NCI-H128 (cell line): ENCODE data around the gene SCP2.

Source experiments
- DNase-seq: peaks from one replicate; lab custom pipeline; 2025; ENCODE audit not compliant: unreplicated experiment; lab: John Stamatoyannopoulos, UW

Gene SCP2

GRCh38 chr1:52927212-52928014, at the start of gene SCP2:
SCP2 (plus strand) TSS chr1:52927276; CDS start chr1:52927397, 121 bp downstream.
- DNase-seq = peak; percentile 73

GRCh38 chr1:52877554-52877953, 49.5 kb upstream of the SCP2 start:
- DNase-seq = no peak

- DNase-seq = no peak
Measured at GRCh38 chr1:52880206-52880605, 46.9 kb upstream of the SCP2 start.

DNA sequence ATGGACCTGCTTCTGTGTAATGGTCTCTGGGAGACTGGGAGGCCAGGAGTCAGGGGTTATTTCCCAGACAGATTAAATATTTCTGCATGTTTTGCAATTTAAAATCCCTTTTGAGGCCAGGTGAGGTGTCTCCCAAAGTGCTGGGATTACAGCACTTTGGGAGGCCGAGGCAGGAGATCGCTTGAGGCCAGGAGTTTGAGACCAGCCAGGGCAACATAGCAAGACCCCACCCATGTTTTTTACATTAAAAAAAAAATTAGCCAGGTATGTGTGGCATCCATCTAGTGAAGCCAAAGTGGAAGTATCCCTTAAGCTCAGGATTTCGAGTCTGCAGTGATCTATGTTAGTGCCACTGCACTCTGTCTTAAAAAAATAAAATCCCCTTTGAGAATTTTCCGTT, 39.6 kb upstream of the SCP2 start:
- no peak for DNase-seq

GRCh38 chr1:52892424-52893215, 34.5 kb upstream of the SCP2 start:
- no peak for DNase-seq

- no peak for DNase-seq
Measured at GRCh38 chr1:52899445-52899894, 27.6 kb upstream of the SCP2 start.

DNA sequence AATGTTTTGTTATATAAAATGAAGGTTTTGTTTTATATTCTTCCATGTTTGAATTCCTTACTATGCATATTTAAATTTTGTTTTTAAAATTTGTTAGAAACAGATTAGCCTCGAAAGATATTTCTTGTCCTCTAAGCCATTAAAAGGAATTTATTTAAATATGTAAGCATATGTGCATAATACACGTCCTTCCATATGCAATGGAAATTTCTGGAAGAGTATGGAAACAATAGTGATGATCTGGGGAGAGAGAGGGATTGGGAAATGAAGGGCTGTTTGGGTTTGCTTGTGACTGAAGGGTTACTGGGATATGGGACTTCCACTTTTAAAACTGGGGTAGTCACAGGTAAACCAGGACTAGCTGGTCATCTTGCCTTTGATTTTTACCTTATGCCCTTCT, 26.7 kb upstream of the SCP2 start:
- DNase-seq = no peak

DNA sequence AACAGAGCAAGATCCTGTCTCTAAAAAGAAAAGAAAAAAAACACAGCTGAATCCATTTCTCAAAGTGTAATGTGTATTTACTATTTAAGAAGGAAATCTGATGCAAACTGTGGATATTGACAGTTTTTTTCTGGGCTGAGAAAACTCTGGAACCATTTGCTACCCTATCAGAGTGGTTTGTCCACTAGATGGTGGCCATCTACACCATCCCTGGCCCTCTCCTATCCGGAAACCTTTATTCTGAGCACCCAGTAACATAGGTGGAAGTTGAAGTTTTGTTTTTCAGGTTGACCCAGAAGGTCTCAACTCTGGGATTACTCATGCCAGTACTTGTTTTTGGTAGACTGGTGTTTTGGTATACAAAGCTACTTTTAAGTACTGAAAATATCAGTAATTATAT, 25.7 kb upstream of the SCP2 start:
- DNase-seq = no peak

DNA sequence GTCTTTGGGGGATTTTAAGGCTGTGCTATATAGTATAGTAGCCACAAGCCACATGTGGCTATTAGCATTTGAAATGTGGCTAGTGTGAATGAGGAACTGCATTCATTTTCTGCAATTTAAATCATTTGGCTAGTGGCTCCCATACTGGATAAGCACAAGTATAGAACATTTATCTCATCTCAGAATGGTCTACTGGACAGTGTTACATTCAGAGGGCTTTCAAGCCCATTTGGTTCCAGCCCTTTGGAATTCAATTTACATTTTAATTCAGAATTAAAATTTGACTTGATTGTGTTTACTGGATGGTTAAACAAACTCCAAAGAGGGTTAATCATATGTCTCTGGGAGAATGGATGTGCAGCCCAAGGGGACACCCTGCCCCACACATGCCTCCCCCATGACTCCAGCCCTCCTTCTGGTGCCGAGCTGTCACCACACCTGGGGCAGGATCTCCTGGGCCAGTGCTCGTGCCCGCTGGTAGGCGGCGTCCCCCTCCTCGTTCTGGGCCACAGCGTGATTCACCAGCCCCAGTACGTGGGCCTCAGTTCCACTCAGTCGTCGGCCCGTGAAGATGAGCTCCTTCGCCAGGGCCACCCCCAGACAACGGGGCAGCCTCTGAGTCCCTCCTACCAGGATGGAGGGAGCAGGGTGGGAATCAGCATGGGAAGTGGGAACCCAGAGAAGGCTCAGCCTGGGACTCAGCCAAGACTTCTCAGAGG, 22.7 kb upstream of the SCP2 start:
- DNase-seq = no peak

DNA sequence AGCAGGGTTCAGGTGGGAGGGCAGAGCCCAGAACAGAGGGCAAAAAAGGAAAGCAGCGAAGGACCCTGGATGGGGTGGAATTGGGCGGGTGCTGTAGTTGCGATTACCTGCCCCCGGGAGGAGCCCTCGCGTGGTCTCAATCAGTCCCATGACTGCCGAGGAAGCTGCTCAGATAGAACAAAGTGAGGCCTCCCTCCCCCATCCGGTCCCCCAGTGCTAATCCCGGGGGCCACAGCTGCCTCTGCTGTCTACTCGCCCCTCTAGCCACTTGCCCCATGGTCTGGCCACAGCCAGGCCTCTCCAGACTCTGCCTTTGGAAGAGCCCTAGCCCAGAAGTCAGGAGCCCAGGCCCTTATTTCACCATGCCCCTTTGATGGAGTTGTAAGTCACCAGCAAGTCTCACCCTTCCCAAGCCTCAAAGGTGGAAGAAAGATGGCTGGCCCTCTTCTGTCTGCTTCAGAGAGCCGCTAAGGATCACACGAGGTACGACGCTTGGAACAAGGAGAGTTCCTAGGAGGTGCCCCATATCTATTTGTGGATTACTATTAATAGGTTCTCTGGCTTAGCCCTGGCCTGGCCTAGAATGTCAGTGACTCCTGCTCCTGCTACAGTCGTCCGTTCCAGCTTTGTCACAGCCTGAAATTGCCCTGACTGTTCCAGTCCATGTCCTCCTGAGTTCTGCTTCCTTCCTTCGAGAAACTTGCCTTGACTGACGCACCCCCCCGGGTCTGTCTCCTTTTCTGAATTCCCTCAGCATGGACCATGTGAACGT, 22.0 kb upstream of the SCP2 start:
- DNase-seq = peak; percentile 26

GRCh38 chr1:52906135-52906603, 20.9 kb upstream of the SCP2 start:
- DNase-seq = no peak

GRCh38 chr1:52907068-52907811, 19.8 kb upstream of the SCP2 start:
- DNase-seq = no peak

DNA sequence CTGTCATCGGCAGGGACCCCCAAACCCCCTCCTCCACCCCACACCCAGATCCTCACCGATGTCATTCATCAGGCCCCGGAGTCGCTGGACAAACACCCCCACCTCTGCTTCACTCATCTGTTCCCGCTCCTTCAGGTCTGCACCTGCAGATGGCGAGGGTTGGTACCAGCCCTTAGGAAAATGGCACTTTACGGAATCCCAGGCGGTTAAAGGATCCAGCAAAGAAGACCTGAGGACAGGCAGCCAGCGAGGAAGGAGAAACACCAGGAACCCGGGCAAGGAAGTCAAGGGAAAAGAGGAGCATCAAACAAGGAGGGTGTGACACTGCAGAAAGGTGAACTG, 19.3 kb upstream of the SCP2 start:
- no peak for DNase-seq

DNA sequence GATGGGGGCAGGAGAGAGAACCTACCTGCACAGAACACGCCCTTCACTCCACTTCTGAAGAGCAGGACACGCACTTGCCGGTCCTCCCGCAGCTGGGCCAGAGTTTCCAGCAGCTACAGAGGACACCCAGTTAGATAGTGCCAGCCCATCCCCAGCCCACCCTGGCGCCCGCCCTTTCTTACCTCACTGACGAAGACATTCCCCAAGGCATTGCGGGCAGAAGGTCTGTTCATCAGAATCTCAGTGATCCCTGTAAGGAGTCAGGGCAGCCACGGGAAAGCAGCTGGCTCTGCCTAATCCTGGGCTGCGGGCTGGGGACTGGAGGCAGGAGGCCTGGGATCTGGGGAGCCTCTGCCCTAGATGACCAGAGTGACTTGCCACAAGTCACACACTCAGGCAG, 15.5 kb upstream of the SCP2 start:
- DNase-seq = no peak

GRCh38 chr1:52913014-52913413, 14.1 kb upstream of the SCP2 start:
- DNase-seq = no peak

DNA sequence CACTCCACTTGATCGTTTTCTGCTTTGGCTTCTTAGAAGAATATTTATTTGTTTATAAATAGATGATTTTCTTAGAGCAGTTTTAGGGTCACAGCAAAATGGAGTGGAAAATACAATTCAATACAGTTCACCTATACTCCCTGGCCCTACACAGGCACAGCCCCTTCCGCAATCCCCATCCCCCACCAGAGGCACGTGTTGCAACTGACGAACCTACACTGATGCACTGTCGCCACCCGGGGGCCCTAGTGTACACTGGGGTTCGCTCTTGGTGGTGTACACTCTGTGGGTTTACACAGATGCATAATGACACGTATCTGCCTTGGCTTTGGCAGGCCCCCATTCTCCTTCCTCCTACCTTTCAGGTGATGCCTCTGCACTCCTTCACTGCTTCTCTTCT, 13.5 kb upstream of the SCP2 start:
- no peak for DNase-seq

GRCh38 chr1:52914463-52914862, 12.6 kb upstream of the SCP2 start:
- DNase-seq = no peak

DNA sequence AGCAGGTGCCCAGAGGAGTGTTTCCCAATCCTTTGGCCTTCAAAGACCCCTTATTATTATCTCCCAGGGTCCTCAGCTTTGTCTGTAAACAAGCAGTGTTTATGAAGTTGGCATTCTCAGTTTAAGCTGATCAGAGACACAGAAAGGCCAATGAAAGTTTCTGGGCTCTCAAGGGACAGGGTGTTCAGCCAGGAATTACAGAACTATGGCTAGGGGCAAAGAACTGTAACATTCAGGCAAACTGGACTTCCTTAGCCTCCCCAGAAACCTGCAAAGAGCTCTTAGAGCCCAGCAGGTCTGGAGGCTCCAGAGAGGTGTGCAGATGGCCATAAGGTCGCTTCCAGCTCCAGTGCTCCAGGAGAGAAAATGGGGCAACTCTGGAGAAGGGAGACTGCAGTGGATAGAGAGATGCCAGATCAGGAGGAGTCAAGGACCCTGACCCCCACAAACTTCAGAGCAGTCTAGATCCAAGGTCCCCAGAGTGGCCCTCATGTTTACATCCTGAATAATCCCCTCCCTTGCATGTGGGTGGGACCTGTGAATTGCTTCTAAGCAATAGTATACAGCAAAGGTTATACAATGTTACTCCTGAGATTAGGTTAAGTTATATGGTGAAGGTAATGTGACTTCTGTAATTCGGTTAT, 11.7 kb upstream of the SCP2 start:
- DNase-seq = no peak

DNA sequence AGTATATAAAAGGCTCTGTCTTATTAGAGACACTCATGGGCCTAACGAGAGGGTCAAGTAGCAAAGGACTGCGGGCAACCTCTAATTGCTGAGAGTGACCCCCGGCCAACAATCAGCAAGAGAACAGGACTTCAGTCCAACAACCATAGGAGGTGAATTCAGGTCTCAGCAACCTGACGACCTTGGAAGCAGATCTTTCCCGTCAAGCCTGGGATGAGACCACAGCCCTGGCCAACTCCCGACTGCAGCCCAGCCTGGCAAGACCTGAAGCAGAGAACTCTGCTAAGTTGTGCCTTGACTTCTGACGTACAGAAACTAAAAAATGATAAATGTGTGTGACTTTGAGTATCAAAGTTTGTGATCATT, 11.2 kb upstream of the SCP2 start:
- no peak for DNase-seq
